ENCODE measurements around the gene ALKAL2. TPM values are rescaled to one million over a fixed set of nuclear protein-coding genes. Genes with fewer than 3 reads are reported as not detected.

The ALKAL2 gene
- total RNA-seq, 4 donors from 2014 or later, result 21.9 to 96.6 (median 46.1) TPM

GRCh38 chr2:256094-256493, 31.8 kb downstream of the ALKAL2 start:
- Histone ChIP-seq H3K4me1 (no peaks in the 10 kb centered on the region), H3K27me3 (no peaks in the 10 kb centered on the region), H3K36me3 (peaks cover 0 to 36% (median 0%) of the 10 kb centered on the region in 3 donors), H3K27ac (no peak overlapping the region), H3K9me3 (peaks cover 0 to 21% (median 4%) of the 10 kb centered on the region in 4 donors), H3K4me3 (no peak overlapping the region)
- DNase-seq (ENCODE audit: low spot score in 2 of 2), result no peak
- 83 to 93% methylated on average over 3 of the region's 3 CpGs for WGBS, 2 donors
- TF ChIP-seq CTCF (IDR thresholded peaks at IDR 0.05) (no peak), EP300 (IDR thresholded peaks at IDR 0.05) (no peak), POLR2A (IDR thresholded peaks at IDR 0.05) (no peak)

DNA sequence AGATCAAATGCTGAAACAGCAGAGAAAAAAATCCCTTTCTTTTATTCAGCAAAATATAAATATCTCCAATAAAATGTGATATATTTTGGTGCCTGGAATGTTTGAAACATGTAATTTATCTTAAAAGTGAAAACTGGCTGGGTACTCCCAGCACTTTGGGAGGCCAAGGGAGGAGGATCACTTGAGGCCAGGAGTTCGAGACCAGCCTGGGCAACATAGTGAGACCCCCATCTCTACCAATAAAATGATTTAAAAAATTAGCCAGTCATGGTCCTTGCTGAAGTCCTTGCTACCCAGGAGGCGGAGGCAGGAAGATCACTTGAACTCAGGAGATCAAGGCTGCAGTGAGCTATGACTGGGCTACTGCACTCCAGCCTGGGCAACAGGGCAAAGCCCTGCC, 32.7 kb downstream of the ALKAL2 start:
- no peak for TF ChIP-seq POLR2A (IDR thresholded peaks at IDR 0.05)
- TF ChIP-seq CTCF (IDR thresholded peaks at IDR 0.05), result no peak
- TF ChIP-seq EP300 (IDR thresholded peaks at IDR 0.05), result no peak
- H3K9me3 ChIP-seq, result peaks cover 0 to 19% (median 4%) of the 10 kb centered on the region in 4 donors
- H3K27me3 ChIP-seq, result no peaks in the 10 kb centered on the region
- peaks cover 0 to 35% (median 0%) of the 10 kb centered on the region in 3 donors for H3K36me3 ChIP-seq
- WGBS, 2 donors, result 88 to 97% methylated on average over 2 of the region's 2 CpGs
- H3K27ac ChIP-seq, result no peak overlapping the region
- no peaks in the 10 kb centered on the region for H3K4me1 ChIP-seq
- H3K4me3 ChIP-seq, result no peak overlapping the region
- DNase-seq (ENCODE audit: low spot score in 2 of 2), result no peak

GRCh38 chr2:254241-254640, 33.6 kb downstream of the ALKAL2 start:
- Histone ChIP-seq H3K27ac (no peak overlapping the region), H3K9me3 (peaks cover 0 to 19% (median 4%) of the 10 kb centered on the region in 4 donors), H3K4me1 (no peaks in the 10 kb centered on the region), H3K4me3 (no peak overlapping the region), H3K36me3 (peaks cover 0 to 39% (median 3%) of the 10 kb centered on the region in 3 donors), H3K27me3 (no peaks in the 10 kb centered on the region)
- TF ChIP-seq POLR2A (IDR thresholded peaks at IDR 0.05) (no peak), EP300 (IDR thresholded peaks at IDR 0.05) (no peak), CTCF (IDR thresholded peaks at IDR 0.05) (no peak)
- 53 to 59% methylated on average over 7 of the region's 7 CpGs for WGBS, 2 donors
- no peak for DNase-seq (ENCODE audit: low spot score in 2 of 2)

GRCh38 chr2:253202-253638, 34.7 kb downstream of the ALKAL2 start:
- no peak for DNase-seq (ENCODE audit: low spot score in 2 of 2)
- Histone ChIP-seq H3K4me1 (no peaks in the 10 kb centered on the region), H3K36me3 (peaks cover 0 to 43% (median 8%) of the 10 kb centered on the region in 3 donors), H3K27ac (no peak overlapping the region), H3K9me3 (peaks cover 0 to 12% (median 4%) of the 10 kb centered on the region in 4 donors), H3K27me3 (no peaks in the 10 kb centered on the region), H3K4me3 (no peak overlapping the region)
- TF ChIP-seq EP300 (IDR thresholded peaks at IDR 0.05) (no peak), POLR2A (IDR thresholded peaks at IDR 0.05) (no peak), CTCF (IDR thresholded peaks at IDR 0.05) (no peak)
- 88 to 89% methylated on average over 8 of the region's 8 CpGs for WGBS, 2 donors

DNA sequence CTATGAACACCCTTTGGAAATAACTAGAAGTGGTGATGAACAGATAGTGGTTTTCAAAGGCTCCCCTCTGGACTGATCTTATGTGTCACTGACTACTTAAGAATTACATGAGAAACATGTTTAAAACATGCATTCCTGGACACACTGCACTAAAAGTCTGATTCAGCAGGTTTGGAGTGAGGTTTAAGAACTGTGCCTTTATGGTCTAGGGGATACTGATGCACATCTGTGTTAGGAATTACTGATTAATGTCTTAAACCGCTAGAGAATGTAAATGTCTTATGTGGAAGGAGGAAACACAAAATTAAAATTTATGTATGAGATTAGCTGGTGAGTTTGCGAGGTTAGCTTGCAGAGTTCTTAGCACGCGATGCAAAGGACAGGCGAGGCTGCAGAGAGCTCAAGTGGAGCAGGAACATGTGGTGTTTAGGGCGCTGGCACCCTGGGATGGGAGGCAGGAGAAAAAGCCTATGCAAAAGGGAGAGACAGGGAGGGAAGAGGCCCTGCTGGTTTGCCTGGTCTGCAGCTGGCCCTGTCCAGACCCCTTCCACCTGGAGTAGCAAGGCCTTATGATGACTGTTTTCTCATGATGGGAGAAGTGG, 35.8 kb downstream of the ALKAL2 start:
- H3K4me3 ChIP-seq, result no peak overlapping the region
- peaks cover 0 to 52% (median 8%) of the 10 kb centered on the region in 3 donors for H3K36me3 ChIP-seq
- TF ChIP-seq POLR2A (IDR thresholded peaks at IDR 0.05) (no peak), CTCF (IDR thresholded peaks at IDR 0.05) (no peak), EP300 (IDR thresholded peaks at IDR 0.05) (no peak)
- no peaks in the 10 kb centered on the region for H3K4me1 ChIP-seq
- H3K27ac ChIP-seq, result no peak overlapping the region
- 84% methylated on average over 6 of the region's 6 CpGs for WGBS, 2 donors
- H3K9me3 ChIP-seq, result peaks cover 0 to 1% (median 0%) of the 10 kb centered on the region in 4 donors
- DNase-seq (ENCODE audit: low spot score in 2 of 2), result no peak
- H3K27me3 ChIP-seq, result no peaks in the 10 kb centered on the region

Data from tibial nerve (tissue), 4 donors.